Measurements from ENCODE around the gene TOX2.

The TOX2 gene

GRCh38 chr20:43985608-43986316 is 71.1 kb downstream of the TOX2 start:
- intact Hi-C loops (cut with DNase I): no loop called here
- DNase-seq: no peak

GRCh38 chr20:43987018-43987417 is 72.4 kb downstream of the TOX2 start:
- no peak for DNase-seq
- intact Hi-C loops (cut with DNase I): no loop called here

GRCh38 chr20:43987531-43987930 is 72.9 kb downstream of the TOX2 start:
- DNase-seq: no peak
- intact Hi-C loops (cut with DNase I): no loop called here

GRCh38 chr20:43988451-43988850 is 73.8 kb downstream of the TOX2 start:
- intact Hi-C loops (cut with DNase I): no loop called here
- no peak for DNase-seq

- intact Hi-C loops (cut with DNase I): no loop called here
- no peak for DNase-seq
Measured at GRCh38 chr20:43988867-43989266, 74.2 kb downstream of the TOX2 start.

- DNase-seq: no peak
- intact Hi-C loops (cut with DNase I): no loop called here
Measured at GRCh38 chr20:43991261-43991660, 76.6 kb downstream of the TOX2 start.

- intact Hi-C loops (cut with DNase I): no loop called here
- DNase-seq: no peak
Measured at GRCh38 chr20:43991982-43992381, 77.3 kb downstream of the TOX2 start.

GRCh38 chr20:43992885-43993284 is 78.2 kb downstream of the TOX2 start:
- intact Hi-C loops (cut with DNase I): no loop called here
- DNase-seq: no peak

GRCh38 chr20:43993560-43993959 is 78.9 kb downstream of the TOX2 start:
- DNase-seq: no peak
- intact Hi-C loops (cut with DNase I): no loop called here

- DNase-seq: no peak
- intact Hi-C loops (cut with DNase I): no loop called here
Measured at GRCh38 chr20:43994486-43995100, 79.9 kb downstream of the TOX2 start.

GRCh38 chr20:43995645-43996044 is 81.0 kb downstream of the TOX2 start:
- no peak for DNase-seq
- intact Hi-C loops (cut with DNase I): no loop called here

GRCh38 chr20:43996240-43996930 is 81.7 kb downstream of the TOX2 start:
- no peak for DNase-seq
- intact Hi-C loops (cut with DNase I): no loop called here

- DNase-seq: peak in 1 of 42 donors; percentile 3
- intact Hi-C loops (cut with DNase I): no loop called here
Measured at GRCh38 chr20:43999848-44000247, 85.2 kb downstream of the TOX2 start.

- peak in 2 of 42 donors; percentile 1 to 14 for DNase-seq
Measured at GRCh38 chr20:44001667-44002596, 87.3 kb downstream of the TOX2 start.

GRCh38 chr20:44002861-44003260 is 88.2 kb downstream of the TOX2 start:
- intact Hi-C loops (cut with DNase I): no loop called here
- peak in 1 of 42 donors; percentile 19 for DNase-seq

More at GRCh38 chr20:44001667-44002596, 87.3 kb downstream of the TOX2 start:
- intact Hi-C loops (cut with DNase I): no loop called here

- DNase-seq: peak in 1 of 42 donors; percentile 5
- intact Hi-C loops (cut with DNase I): no loop called here
Measured at GRCh38 chr20:44003609-44004008, 89.0 kb downstream of the TOX2 start.

- DNase-seq: peak in 2 of 42 donors; percentile 20 to 21
- intact Hi-C loops (cut with DNase I): no loop called here
Measured at GRCh38 chr20:44004306-44004915, 89.8 kb downstream of the TOX2 start.

- DNase-seq: no peak
- intact Hi-C loops (cut with DNase I): no loop called here
Measured at GRCh38 chr20:44005661-44006060, 91.0 kb downstream of the TOX2 start.

GRCh38 chr20:44006126-44006525 is 91.5 kb downstream of the TOX2 start:
- peak in 1 of 42 donors; percentile 15 for DNase-seq
- intact Hi-C loops (cut with DNase I): no loop called here
